ENCODE measurements around the gene IDH3A.

- TF ChIP-seq POLR2AphosphoS5 (IDR thresholded peaks at IDR 0.05; ENCODE audit: low read depth, low read length): no peak
- TF ChIP-seq POLR2A (IDR thresholded peaks at IDR 0.05; ENCODE audit: low read depth, low read length): no peak
- TF ChIP-seq TAF1 (IDR thresholded peaks at IDR 0.05; ENCODE audit: borderline replicate concordance, low read depth, low read length): no peak
Observed at GRCh38 chr15:78200276-78200930, 51.2 kb downstream of the IDH3A start.

Measured in GM12892 (cell line).